Ovary (tissue), 9 donors: ENCODE data around the gene RNFT2. TPM values are rescaled to one million over a fixed set of nuclear protein-coding genes. Genes with fewer than 3 reads are reported as not detected.
"Not testable (repeated sequence)": the region's sequence is repeated elsewhere in the genome, so short reads cannot be mapped to it uniquely, and the experiment has no call there.

ENCODE experiments used
- DNase-seq, 5 donors: peaks; one replicate each; pipeline ENCODE4 v3.0.0-alpha.2; 2019 to 2020
- H3K27ac ChIP-seq, 2 donors: fragments of 200-600 bp; one replicate each; pipeline versions ENCODE4 v1.5.1 to v1.8.0; 2019 to 2022
- H3K27me3 ChIP-seq: fragments of 200-600 bp; one replicate; pipeline ENCODE4 v1.8.0; 2022
- H3K36me3 ChIP-seq: fragments of 200-600 bp; sonication (generic); one replicate; pipeline ENCODE4 v1.5.1; 2019
- H3K4me1 ChIP-seq: one replicate; pipeline ENCODE4 v1.8.1; 2013; ENCODE audit warnings: mild to moderate bottlenecking, moderate library complexity; ENCODE audit not compliant: insufficient read depth
- H3K4me3 ChIP-seq: fragments of 200-600 bp; sonication (generic); one replicate; pipeline ENCODE4 v1.5.1; 2017
- H3K9me3 ChIP-seq, 2 donors: fragments of 200-600 bp in 1 of 2; sonication (generic) in 1 of 2; one replicate each; pipeline versions ENCODE4 v1.5.1 to v1.8.1; 2013 to 2019; ENCODE audit warnings: mild to moderate bottlenecking in 1 of 2, moderate library complexity in 1 of 2
- CTCF ChIP-seq, 3 donors: fragments of 450-650 bp in 2 of 3; fragments of 200-600 bp in 1 of 3; IDR thresholded peaks; one replicate each; pipeline versions ENCODE4 v1.5.1 to v1.8.0; 2016 to 2022; ENCODE audit warnings: antibody characterized with exemption in 3 of 3, mild to moderate bottlenecking in 1 of 3
- EP300 ChIP-seq: sonication (generic); formaldehyde crosslinking; IDR thresholded peaks from one replicate; pipeline ENCODE4 v1.6.1; 2017; ENCODE audit warnings: antibody characterized with exemption
- POLR2A ChIP-seq: fragments of 450-650 bp; IDR thresholded peaks from one replicate; pipeline ENCODE4 v1.6.1; 2017; ENCODE audit warnings: antibody characterized with exemption, mild to moderate bottlenecking, moderate library complexity
- WGBS, 3 donors: extraction: QIAGEN DNeasy Blood & Tissue Kit in 1 of 3; methylation state at CpG; one replicate each; pipeline versions ENCODE4 v1.1.5 to v1.1.7; 2013 to 2017; 5-methylcytosine and 5-hydroxymethylcytosine counted together
- intact Hi-C, 4 donors: fragments of 100-400 bp; cut with DNase I; formaldehyde crosslinking; loops; one replicate each; pipeline versions ENCODE4 v1.11.0 to v1.15.1; 2022 to 2023
- polyA plus RNA-seq, 2 donors: library from polyadenylated mRNA; stranded (reverse); fragments of 200-250 nt in 1 of 2; fragments of 350-450 nt in 1 of 2; fragmentation: Illumina TruSeq in 1 of 2; extraction: RNeasy Lipid Tissue Mini Kit (QIAGEN cat#74804) in 1 of 2; gene quantifications; one replicate each; pipeline ENCODE4 v1.2.3, GENCODE V29; 2013 to 2014
- total RNA-seq, 7 donors: library from RNA; depleted of rRNA in 2 of 7; stranded (reverse); fragments of >200 nt in 2 of 7; fragmentation: NEBNext Ultra II Directional in 3 of 7; extraction: Animal tissue kit (Norgen Biotek cat#: 25700) in 3 of 7; gene quantifications; one replicate each; pipeline versions ENCODE4 v1.1.0 to v1.2.4, GENCODE V29; 2016 to 2023
- donor health status: DM: no; HTN: no; CAD: no; lungs with moderate emphysema.
- donor health status: DM: no; HTN: no; CAD: no.
- donor health status: Bipolar disorder and iron deficiency.
- donor health status: DM: yes; HTN: yes; CAD: no.
- donor health status: DM: no; HTN: no; CAD: no.
- donor health status: DM: yes; HTN: yes; CAD: no.

The RNFT2 gene
- total and polyA plus RNA-seq, 9 donors: 0.72 to 4.3 (median 2.4) TPM

GRCh38 chr12:116749884-116750283 lies 11.8 kb downstream of the RNFT2 start:
- intact Hi-C loops: no loop called here
- no peaks in the 10 kb centered on the region for H3K4me1 ChIP-seq
- H3K27me3 ChIP-seq: no peaks in the 10 kb centered on the region
- 85 to 91% (median 86%) methylated on average over 12 to 26 of the region's 26 CpGs for WGBS, 3 donors
- no peaks in the 10 kb centered on the region for H3K9me3 ChIP-seq
- no peaks in the 10 kb centered on the region for H3K36me3 ChIP-seq
- no peak for DNase-seq
- no peak for TF ChIP-seq CTCF (IDR thresholded peaks at IDR 0.05)
- TF ChIP-seq EP300: no peak
- TF ChIP-seq POLR2A: no peak
- H3K27ac ChIP-seq: no peak overlapping the region
- no peak overlapping the region for H3K4me3 ChIP-seq

- no peak for DNase-seq
- no peaks in the 10 kb centered on the region for H3K27me3 ChIP-seq
- H3K4me1 ChIP-seq: no peaks in the 10 kb centered on the region
- intact Hi-C loops: no loop called here
- TF ChIP-seq CTCF (IDR thresholded peaks at IDR 0.05): no peak
- no peak for TF ChIP-seq POLR2A
- TF ChIP-seq EP300: no peak
- WGBS, 3 donors: 87 to 94% (median 93%) methylated on average over 4 of the region's 4 CpGs
- H3K4me3 ChIP-seq: no peak overlapping the region
- no peaks in the 10 kb centered on the region for H3K9me3 ChIP-seq
- H3K36me3 ChIP-seq: no peaks in the 10 kb centered on the region
- no peak overlapping the region for H3K27ac ChIP-seq
These were observed 12.2 kb downstream of the RNFT2 start for GRCh38 chr12:116750298-116750697.

DNA sequence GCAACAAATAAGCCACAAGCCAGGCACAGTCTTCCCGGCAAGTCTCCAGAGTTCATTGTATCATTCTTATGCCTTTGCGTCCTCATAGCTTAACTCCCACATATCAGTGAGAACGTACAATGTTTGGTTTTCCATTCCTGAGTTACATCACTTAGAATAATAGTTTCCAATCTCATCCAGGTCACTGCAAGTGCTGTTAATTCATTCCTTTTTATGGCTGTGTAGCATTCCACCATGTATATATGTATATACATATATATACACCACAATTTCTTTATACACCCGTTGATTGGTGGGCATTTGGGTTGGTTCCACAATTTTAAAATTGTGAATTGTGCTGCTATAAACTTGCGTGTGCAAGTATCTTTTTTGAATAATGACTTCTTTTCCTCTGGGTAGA lies 16.0 kb downstream of the RNFT2 start:
- intact Hi-C loops, H3K27me3 ChIP-seq, H3K4me1 ChIP-seq, H3K4me3 ChIP-seq, H3K36me3 ChIP-seq, DNase-seq, H3K9me3 ChIP-seq, H3K27ac ChIP-seq: not testable (repeated sequence)
- 80 to 90% (median 82%) methylated on average over 5 of the region's 5 CpGs for WGBS, 3 donors

DNA sequence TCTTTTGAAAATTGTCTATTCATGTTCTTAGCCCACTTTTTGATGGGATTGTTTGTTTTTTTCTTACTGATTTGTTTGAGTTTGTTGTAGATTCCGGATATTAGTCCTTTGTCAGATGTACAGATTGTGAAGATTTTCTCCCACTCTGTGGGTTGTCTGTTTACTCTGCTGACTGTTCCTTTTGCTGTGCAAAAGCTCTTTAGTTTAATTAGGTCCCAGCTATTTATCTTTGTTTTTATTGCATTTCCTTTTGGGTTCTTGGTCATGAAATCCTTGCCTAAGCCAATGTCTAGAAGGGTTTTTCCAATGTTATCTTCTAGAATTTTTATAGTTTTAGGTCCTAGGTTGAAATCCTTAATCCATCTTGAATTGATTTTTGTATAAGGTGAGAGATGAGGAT lies 16.7 kb downstream of the RNFT2 start:
- H3K27me3 ChIP-seq, H3K4me1 ChIP-seq, DNase-seq, H3K36me3 ChIP-seq, H3K27ac ChIP-seq, H3K4me3 ChIP-seq, H3K9me3 ChIP-seq, intact Hi-C loops: not testable (repeated sequence)
- 86 to 91% (median 88%) methylated on average over 1 of the region's 1 CpG for WGBS, 3 donors

- no peaks in the 10 kb centered on the region for H3K27me3 ChIP-seq
- intact Hi-C loops: no loop called here
- WGBS, 3 donors: 54 to 56% (median 54%) methylated on average over 22 of the region's 22 CpGs
- H3K4me3 ChIP-seq: no peak overlapping the region
- H3K36me3 ChIP-seq: no peaks in the 10 kb centered on the region
- TF ChIP-seq CTCF (IDR thresholded peaks at IDR 0.05) (no peak), EP300 (no peak), POLR2A (no peak)
- peak in 1 of 5 donors; percentile 26 for DNase-seq
- H3K9me3 ChIP-seq: no peaks in the 10 kb centered on the region
- H3K27ac ChIP-seq: no peak overlapping the region
- no peaks in the 10 kb centered on the region for H3K4me1 ChIP-seq
These were observed 21.9 kb downstream of the RNFT2 start for GRCh38 chr12:116759783-116760621.
